Stimulated activated CD8-positive, alpha-beta memory T cell treated with anti-CD3 and anti-CD28 coated beads, Interleukin-15, amount 100 ng/mL, for 4 hours (primary cell): ENCODE measurements around the gene GRIP2.
A peak's percentile ranks its signal among the peaks of the same experiment; 100 is the strongest.
"Not testable (repeated sequence)": the region's sequence is repeated elsewhere in the genome, so short reads cannot be mapped to it uniquely, and the experiment has no call there.

ENCODE experiments used
- DNase-seq, 2 donors: peaks; one replicate each; pipeline ENCODE4 v3.0.0-alpha.2; 2020; ENCODE audit warnings: low read depth in 2 of 2

GRIP2 gene

DNA sequence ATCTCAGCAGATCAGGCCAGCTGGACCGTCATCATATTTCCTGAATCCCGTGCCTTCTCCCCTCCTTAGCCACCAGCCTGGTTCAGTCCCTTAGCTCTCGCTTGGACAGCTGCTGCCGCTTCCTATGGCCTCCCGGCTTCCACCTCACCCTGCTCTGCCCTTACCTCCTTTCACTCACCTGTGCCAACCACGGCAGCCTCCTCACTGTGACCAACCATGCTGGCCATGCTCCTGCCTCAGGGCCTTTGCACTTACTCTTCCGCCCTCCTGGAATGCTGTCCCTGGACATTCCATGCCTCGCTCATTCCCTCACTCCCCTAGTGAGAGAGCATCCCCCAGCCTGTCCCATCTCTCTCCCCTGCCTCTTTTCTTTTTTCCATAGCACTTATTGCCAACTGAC is 19.2 kb downstream of the GRIP2 start:
- DNase-seq, result no peak

DNA sequence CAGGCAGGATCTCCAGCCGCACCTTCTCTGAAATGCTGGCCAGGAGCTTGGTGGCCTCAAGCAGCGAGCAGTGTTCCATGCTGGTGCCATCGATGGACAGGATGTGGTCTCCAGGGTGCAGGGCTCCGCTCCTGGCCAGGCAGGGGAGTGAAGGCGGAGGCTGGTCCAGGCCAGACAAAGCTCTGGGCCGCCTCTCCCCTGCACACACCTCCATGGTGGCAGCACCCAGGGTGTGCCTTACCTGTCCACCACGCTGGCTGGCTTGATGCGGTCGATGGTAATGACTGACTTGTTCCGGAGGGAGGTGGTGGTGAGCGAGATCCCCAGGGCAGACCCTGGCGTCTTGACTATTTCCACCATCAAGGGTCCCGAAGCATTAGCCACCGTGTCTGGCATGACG is 20.0 kb downstream of the GRIP2 start:
- no peak for DNase-seq

DNA sequence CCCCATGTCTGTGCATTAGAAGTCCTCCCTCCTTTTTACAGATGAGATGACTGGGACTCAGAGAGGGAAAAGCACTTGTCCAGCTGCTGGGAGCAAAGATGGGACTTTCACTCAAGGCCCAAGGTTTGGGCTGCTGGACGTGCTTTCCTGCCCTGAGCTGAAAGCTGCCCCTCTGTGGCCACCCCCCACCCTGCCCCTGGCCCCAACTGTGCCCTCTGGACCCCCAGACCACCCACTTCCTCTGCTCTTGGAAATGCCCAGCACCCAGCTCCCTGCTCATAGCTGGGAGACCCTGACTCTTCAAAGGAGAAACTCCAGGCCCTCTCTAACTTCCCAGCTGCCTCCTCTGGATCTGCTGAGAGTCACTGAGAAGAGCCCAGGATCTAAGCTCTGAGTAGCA is 20.7 kb downstream of the GRIP2 start:
- DNase-seq, result no peak

DNA sequence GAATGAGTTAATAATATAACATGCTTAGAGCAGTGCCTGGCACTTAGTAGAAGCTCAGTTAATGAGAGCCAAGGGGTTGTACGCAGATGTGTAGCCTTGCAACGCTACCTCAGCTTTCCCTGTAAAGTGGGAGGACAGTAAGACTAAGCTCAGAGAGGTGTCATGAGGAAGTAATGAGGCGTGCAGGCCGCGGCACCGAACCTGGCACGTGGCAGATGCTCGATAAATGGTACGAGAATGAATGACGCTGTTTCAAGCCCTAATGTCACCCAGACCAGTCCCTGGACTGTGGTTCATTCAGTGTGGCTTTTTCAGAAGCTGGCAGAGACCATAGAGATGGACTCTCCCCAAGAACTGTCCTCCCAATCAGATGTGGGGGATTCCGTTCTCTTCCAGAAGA is 21.2 kb downstream of the GRIP2 start:
- DNase-seq, result no peak

DNA sequence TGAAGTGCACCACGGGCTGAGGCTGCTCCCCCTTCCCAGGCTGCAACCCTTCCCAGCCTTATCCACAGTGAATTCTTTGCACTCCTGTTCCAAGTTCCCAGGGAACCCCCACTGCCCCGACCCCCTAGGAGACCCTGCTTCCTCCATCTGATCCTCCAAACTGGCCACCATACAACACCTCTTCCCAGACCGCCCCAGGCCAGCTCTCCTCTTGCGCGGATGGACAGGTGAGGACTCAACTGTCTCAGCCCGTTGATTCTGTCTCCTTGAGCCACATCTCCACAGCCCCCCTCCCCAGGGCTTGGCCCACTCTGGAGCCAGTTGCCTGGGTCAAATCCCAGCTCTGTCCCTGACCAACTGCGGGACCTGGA is 21.7 kb downstream of the GRIP2 start:
- no peak for DNase-seq

DNA sequence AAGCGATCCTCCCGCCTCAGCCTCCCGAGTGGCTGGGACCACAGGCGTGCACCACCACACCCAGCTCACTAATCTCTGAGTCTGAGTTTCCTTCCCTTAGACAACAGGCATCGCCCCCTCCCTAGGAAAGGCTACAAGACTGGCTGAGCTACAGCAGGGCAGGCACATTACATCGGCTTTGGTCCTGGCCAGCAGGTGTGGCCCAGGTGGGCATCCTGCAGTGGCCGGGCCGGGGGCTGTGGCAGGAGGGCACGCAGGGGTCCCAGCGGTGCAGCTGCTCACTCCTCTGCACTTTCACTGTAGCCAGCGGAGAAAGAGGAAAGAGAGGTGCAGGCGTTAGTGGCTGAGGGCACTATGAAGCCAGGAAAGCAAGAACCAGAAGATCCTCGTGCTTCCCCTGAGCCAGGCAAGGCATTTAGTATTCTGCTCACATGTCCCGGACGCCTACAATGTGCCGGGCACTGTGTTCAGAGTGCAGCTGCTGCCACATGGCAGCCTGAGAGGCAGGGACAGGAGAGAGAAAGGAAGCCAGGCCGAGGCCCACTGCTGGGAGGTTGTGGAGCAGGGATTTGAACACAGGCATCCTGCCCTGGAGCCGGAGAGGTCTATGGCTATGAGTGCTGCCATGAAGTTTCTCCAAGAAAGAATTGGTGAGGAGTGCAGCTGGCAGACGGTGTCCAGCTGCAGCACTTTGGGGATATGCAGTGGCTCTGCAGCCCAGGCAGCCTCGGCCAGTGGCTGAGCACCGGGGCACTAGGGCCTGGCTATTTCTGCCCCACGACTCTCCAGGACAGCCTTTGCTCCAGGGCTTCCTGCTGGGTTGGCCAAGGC is 22.3 kb downstream of the GRIP2 start:
- no peak for DNase-seq

DNA sequence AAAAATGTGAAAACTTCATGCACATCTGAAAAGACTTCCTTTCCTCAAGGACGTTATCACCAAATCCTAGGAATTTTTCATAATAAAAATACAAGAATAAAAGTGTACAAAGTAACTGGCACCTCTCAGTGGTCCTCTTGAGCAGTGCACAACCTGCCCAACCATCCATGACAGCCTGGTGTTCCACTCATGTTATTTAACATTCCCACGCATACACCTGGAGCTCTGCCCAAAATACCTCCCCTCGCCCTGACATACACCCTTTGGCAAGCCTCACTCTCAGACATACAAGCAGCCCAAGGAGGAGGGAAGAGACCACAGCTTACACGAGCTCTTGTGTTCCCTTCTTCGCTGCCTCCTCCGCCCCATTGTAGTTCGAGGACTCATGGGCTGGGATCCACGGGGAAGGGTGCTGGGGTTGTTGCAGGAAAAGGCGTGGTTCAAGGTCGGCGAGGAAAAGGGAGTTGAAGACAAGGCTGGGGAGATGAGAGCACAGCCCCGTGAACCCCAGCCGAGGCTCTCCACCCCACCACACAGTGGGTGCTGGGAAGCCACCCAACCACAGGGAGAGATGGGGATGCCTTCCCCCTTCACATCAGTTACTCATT is 23.3 kb downstream of the GRIP2 start:
- no peak for DNase-seq

DNA sequence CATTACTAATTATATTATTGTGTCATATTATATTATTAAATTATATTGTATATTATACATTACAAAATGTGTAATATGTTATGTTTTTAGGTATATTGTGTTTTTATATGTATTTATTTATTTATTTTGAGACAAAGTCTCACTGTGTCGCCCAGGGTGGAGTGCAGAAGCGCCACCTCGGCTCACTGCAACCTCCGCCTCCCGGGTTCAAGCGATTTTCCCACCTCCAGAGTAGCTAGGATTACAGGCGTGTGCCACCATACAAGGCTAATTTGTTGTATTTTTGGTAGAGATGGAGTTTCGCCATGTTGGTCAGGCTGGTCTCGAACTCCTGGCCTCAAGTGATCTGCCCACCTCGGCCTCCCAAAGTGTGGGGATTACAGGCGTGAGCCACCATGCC is 24.6 kb downstream of the GRIP2 start:
- DNase-seq, result not testable (repeated sequence)

DNA sequence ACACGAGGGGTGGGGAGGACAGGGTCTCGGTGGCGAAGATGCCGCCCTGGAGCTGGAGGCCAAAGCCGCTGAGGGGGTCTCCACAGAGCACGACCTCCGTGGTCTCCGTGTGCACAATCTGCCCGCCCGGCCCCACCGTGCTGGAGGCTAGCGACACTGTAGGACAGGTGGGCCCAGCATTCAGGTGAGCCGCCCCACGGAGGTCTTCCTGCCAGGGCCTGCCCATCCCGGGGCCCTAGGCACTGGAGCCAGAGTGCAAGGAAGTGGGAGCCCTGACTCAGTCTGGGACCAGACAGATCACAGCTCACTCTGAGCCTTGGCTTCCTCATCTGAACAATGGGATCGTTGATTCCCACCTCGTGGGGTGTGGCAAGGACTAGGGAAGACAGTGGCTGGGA is 25.8 kb downstream of the GRIP2 start:
- no peak for DNase-seq

DNA sequence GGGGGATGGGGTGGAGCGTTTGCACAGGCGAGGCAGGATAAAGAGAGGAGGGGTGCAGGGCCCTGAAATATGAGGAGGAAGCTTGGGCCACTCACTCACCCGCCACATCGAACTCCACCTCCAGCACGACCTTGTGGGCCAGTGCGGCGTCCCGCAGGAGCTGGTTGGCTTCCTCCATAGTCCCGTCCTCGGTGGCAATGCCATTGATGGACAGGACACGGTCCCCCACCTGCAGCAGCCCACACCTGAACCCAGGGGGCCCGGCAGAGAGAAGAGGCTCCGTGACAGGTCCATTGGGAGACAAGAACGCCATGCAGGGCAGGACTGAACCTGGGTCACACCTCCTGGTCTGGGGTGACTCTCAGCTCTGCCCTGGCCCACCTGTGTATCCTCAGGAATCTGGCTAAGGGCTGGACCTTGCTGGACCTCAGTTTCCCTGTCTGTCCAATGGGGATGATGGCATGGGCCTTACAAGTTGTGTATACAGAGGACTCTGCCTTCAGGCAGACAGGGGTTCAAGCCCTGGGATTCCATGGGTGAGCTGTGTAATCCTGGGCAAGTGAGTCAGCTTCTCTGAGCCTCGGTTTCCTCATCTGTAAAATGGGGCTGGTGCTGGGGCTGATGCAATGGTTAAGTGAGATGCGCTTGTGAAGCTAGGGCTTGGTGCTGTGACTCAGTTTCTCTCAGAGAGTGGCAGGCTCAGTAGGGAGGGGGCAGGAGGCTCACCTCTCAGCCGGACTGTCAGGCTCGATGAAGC is 26.4 kb downstream of the GRIP2 start:
- no peak for DNase-seq

DNA sequence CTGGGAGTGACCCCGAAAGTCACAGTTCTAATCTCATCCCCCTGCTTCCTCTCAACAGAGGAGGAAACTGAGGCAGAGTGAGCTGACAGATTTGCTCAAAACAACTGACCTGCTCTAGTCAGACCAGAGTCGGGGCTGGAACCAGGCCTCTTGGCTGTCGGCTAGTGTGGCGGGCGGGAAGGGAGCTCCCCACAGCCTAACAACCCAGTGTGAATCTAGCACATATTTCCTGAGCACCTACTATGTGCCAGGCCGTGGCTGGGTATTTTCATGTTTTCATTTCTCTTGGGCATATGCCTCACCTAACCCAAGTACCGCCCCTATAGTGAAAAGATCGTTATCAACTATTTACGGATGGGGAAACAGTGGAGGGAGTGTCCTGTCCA is 27.2 kb downstream of the GRIP2 start:
- DNase-seq, result no peak

DNA sequence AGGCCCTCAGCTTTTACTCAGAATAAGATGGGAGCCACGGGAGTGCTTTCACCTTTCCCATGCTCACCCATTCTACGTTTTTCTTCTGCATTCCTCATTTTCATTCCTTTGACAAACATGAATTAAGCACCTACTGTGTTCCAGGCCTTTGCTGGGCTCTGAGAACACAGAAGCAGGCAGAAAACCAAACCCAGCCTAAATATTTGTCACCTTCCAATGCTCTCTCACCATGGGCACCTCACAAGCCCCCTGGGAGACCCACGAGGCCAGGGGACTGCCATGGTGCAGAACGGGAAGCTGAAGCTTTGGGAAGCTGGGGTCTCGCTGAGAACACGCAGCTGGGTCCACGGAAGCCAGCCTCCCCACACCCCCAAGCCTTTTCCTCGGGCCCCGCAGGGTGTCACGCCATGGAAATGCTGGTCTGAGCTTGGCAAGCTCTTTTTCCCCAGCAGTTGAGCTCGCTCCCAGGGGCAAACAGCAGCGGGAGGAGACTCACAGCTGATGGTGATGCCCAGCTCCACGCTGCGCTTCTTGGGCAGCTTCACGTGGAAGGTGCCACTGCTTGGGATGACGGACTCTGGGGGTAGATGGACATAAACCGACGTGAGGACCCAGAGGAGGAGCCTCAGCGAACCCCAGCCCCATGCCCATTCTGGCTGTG is 27.7 kb downstream of the GRIP2 start:
- no peak for DNase-seq

DNA sequence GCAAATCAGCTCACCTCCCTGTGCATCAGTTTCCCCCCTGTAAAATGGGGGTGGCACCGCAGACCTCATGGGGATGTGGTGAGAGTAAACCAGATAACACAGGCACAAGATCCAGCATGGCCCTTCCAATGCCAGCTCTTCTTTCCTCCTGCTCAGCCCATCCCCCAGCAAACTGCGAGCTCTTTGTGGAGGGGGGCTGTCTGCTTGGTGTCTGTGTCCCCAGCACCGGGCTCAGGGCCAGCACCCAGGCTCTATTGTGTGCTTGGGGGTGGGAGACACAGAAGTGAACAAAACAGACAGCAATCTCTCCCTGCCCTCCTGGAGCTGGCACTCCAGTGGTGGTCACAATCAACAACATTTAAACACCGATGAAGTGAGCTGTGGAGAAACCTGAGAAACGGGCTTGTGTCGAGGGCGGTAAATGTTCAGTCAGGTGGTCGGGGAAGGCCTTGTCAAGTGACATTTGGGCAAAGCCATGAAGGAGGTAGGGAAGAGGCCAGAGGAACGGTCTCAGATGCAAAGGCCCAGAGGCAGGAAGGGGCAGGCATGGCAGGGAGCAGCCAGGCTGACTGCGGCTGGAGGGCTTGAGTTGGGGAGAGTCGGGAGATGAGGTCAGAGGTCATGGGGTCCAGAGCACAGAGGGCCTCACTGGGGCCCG is 28.4 kb downstream of the GRIP2 start:
- no peak for DNase-seq

DNA sequence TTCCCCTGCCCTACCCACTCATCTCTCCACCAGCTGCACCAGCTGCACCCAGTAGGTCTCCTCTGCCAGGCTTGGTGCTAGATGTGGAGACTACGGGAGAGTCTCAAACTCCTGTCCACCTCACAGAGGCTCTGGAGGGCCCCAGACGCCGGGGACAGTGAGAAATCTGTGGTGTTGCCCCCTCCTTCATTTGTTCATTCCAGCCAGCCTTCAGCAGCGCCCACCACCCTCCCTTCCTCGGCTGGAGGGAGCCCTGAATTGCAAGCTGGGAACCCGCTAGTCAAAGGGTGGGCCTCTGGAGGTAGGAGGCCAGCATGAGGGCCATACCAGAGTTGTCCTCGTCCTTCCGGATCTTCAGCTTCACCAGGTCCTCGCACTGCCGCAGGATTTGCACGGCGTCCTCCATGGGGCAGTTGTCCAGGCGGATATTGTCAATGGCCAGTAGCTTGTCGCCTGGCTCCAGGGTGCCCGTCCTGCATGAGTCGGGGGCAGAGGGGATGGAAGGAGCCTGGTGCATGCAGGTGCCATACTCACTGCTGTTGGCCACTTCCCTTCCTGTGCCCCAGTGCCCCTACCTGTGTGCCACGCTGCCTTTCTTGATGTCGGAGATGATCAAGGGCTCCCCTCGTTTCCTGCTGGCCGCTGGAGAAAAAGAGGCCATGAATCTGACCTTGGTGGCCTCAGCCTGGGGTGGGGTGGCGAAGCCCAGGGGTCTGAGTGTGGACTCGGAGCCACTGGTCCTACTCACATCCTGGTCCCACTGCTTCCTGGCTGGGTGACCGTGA is 29.1 kb downstream of the GRIP2 start:
- DNase-seq, result no peak

DNA sequence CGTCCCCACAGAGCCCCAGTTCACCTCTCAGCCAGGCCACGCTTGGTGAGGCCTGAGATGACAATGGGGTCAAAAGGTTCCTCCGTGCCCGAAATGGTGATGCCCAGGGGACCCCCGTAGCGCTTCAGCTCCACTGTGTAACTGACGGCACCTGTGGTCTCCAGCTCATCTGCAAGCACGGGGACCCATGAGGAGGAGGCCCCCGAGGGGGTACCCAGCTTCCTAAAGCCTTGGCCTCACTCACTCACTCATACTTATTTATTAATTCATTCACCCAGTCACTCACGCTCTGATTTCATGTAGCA is 30.4 kb downstream of the GRIP2 start:
- no peak for DNase-seq

DNA sequence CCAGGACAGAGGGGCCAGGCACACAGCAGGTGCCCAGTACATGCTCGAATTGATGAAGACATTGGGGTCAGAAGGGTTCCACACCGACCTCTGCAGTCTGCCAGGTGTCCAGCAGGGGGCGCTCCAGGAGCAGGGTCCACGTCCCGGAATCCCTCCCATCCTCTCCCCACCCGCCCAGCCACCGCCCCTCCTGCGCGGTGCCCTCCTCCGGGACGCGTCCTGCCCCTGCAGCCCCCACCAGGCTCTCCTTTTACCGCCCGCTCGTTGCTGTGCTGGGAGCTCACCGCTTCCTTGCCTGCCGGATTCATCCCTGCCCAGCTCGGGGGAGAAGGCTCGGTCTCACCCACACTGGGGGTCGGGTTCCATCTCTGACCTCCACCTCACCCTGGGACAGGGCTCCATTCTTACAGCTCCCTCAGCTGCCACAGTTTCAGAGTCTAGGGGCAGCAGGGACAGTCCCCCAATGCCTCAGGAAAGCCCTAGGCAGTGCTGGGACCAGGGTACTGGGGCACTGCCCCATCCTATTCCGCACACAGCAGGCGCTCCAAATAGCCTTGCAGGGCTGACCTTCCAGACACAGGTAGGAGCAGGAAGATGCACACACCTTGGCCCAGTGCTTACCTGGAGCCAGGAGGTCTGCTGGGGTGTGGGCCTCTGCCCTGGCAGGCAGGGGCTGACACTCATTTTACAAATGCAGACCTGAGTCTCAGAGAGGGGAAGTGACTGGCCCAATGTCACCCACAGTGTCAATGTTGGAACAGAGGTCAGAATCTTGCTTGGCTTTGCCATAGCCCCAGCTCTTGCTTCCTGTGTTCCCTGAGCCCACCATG is 31.0 kb downstream of the GRIP2 start:
- DNase-seq, result peak; percentile 27 to 38

DNA sequence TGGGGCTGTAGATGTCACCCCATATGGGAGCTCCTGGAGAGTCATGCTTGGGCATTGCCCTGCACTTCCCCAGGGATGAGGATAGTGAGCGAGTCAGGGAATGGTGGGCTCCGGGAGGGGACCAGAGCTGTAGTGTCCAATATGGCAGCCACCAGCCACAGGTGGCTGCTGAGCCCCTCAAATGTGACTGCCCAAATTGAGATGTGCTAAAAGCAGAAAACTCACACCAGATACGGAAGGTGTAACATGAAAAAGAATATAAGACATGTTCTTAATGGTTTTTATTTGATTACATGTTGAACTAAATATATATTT is 31.7 kb downstream of the GRIP2 start:
- DNase-seq, result no peak

DNA sequence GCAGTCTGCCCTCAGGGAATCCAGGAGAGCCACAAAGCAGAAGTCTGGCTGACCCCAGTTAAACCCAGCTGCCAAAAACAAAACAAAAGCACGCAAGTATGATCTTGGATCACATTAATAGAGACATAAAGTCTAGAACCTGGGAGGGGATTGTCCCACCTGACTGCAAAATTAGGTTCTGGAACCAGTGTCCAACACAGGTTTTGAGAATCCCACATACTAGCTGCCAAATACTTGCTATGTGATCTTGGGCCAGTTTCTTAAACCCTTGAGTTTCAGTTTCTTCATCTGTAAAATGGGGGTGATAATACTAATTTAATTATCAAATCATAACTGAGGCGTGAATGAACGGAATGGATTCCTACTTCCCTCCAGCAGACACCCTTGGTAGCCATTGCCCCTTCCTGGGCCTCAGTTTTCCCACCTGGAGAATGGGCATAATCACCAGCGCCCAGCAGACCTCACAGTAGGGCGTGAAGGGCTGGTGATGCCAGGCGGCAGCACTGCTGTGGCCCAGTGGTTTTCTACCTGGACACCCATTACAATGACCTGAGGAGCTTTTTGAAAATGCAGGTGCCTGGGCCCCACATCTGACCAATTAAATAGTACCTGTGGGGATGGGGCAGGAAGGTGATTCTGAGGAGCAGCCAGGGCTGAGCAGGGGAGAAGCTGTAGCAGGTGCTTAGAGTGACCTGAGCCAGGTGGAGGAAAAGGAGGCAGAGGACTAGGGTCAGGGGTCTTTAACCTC is 32.2 kb downstream of the GRIP2 start:
- no peak for DNase-seq

DNA sequence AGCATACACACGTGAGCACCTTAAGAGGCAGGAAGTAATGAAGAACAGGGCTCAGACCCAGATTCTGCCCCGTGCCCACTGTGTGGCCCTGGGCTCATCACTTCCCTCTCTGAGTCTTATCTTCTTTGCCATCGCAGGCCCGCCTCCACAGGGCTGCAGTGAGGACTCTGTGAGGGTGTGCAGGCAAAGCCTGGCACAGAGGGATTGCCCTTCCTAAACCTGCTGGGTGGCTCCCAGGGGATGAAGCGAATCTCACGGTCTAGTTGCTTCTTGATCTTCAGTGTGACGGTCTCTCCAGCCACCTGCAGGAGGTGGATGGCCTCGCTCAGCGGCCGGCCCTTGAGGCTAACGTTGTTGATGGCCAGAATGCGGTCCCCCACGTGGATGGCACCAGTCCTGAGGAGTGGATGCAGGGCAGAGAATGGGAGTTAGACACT is 32.8 kb downstream of the GRIP2 start:
- no peak for DNase-seq
